Liver (tissue), 9 donors: ENCODE results near the gene TRPM2. TPM values are rescaled to one million over a fixed set of nuclear protein-coding genes. Genes with fewer than 3 reads are reported as not detected.

ENCODE experiments used
- DNase-seq: peaks from one replicate; pipeline ENCODE4 v3.0.0-alpha.2; 2017; ENCODE audit warnings: low spot score
- H3K27ac ChIP-seq, 2 donors: one replicate each; pipeline ENCODE4 v1.7.0; 2013; ENCODE audit warnings: inconsistent platforms in 2 of 2, low read length in 2 of 2, control low read depth in 1 of 2, low read depth in 1 of 2, mild to moderate bottlenecking in 1 of 2
- H3K27me3 ChIP-seq, 4 donors: one replicate each; pipeline versions ENCODE4 v1.6.1 to v1.7.0; 2013; ENCODE audit warnings: low read length in 3 of 4, inconsistent platforms in 1 of 4, mild to moderate bottlenecking in 1 of 4, moderate library complexity in 1 of 4; ENCODE audit not compliant: control insufficient read depth in 4 of 4, insufficient read depth in 4 of 4
- H3K36me3 ChIP-seq, 4 donors: one replicate each; pipeline versions ENCODE4 v1.6.1 to v1.7.0; 2013; ENCODE audit warnings: low read length in 3 of 4, mild to moderate bottlenecking in 3 of 4, low read depth in 1 of 4, moderate library complexity in 1 of 4; ENCODE audit not compliant: control insufficient read depth in 4 of 4, insufficient read depth in 3 of 4
- H3K4me1 ChIP-seq, 4 donors: one replicate each; pipeline versions ENCODE4 v1.6.1 to v1.7.0; 2013; ENCODE audit warnings: low read length in 3 of 4, mild to moderate bottlenecking in 3 of 4, moderate library complexity in 1 of 4; ENCODE audit not compliant: control insufficient read depth in 4 of 4, insufficient read depth in 4 of 4
- H3K4me3 ChIP-seq, 3 donors: one replicate each; pipeline versions ENCODE4 v1.6.1 to v1.7.0; 2013; ENCODE audit warnings: low read length in 3 of 3, control low read depth in 1 of 3, low read depth in 1 of 3, mild to moderate bottlenecking in 1 of 3
- H3K9ac ChIP-seq, 2 donors: one replicate each; pipeline ENCODE4 v1.7.0; 2013; ENCODE audit warnings: low read length in 2 of 2, mild to moderate bottlenecking in 2 of 2, moderate library complexity in 2 of 2, control low read depth in 1 of 2, low read depth in 1 of 2
- H3K9me3 ChIP-seq, 4 donors: one replicate each; pipeline versions ENCODE4 v1.6.1 to v1.7.0; 2013; ENCODE audit warnings: low read length in 3 of 4; ENCODE audit not compliant: control insufficient read depth in 4 of 4
- EGR1 ChIP-seq, 2 donors: IDR thresholded peaks; 2 replicates each; pipeline ENCODE4 v1.6.1; 2016 to 2018; ENCODE audit warnings: antibody characterized with exemption in 2 of 2, low read depth in 2 of 2
- FOXA1 ChIP-seq: IDR thresholded peaks from 2 replicates; pipeline ENCODE4 v1.6.1; 2016; ENCODE audit warnings: antibody characterized with exemption
- FOXA2 ChIP-seq: IDR thresholded peaks from 2 replicates; pipeline ENCODE4 v1.6.1; 2016; ENCODE audit warnings: antibody characterized with exemption
- GABPA ChIP-seq, 2 donors: IDR thresholded peaks in 1 of 2; conservative IDR thresholded peaks in 1 of 2; 2 replicates each; pipeline ENCODE4 v1.6.1; 2016; ENCODE audit warnings: antibody characterized with exemption in 2 of 2, mild to moderate bottlenecking in 1 of 2, moderate library complexity in 1 of 2
- MAX ChIP-seq: IDR thresholded peaks from 2 replicates; pipeline ENCODE4 v1.6.1; 2016; ENCODE audit warnings: antibody characterized with exemption
- NR2F2 ChIP-seq: IDR thresholded peaks from 2 replicates; pipeline ENCODE4 v1.6.1; 2016; ENCODE audit warnings: antibody characterized with exemption
- RAD21 ChIP-seq, 2 donors: IDR thresholded peaks; 2 replicates each; pipeline ENCODE4 v1.6.1; 2016; ENCODE audit warnings: antibody characterized with exemption in 2 of 2, mild to moderate bottlenecking in 2 of 2
- RXRA ChIP-seq, 2 donors: IDR thresholded peaks; 2 replicates each; pipeline ENCODE4 v1.6.1; 2017 to 2018; ENCODE audit warnings: antibody characterized with exemption in 2 of 2, mild to moderate bottlenecking in 1 of 2
- SP1 ChIP-seq: IDR thresholded peaks from 2 replicates; pipeline ENCODE4 v1.6.1; 2018; ENCODE audit warnings: antibody characterized with exemption, mild to moderate bottlenecking
- TAF1 ChIP-seq: conservative IDR thresholded peaks from 2 replicates; pipeline ENCODE4 v1.6.1; 2016; ENCODE audit warnings: antibody characterized with exemption, mild to moderate bottlenecking
- YY1 ChIP-seq: IDR thresholded peaks from 2 replicates; pipeline ENCODE4 v1.6.1; 2016; ENCODE audit warnings: antibody characterized with exemption, mild to moderate bottlenecking
- WGBS: extraction: QIAGEN DNeasy Blood & Tissue Kit; methylation state at CpG from one replicate; pipeline ENCODE4 v1.1.7; 2013; 5-methylcytosine and 5-hydroxymethylcytosine counted together
- polyA plus RNA-seq, 2 donors: library from polyadenylated mRNA; stranded (reverse) in 1 of 2; unstranded in 1 of 2; fragments of 200-250 nt in 1 of 2; fragments of >200 nt in 1 of 2; fragmentation: Nextera tagmentation in 1 of 2; extraction: Ambion mirVana in 1 of 2; gene quantifications; one replicate each; pipeline versions ENCODE4 v1.2.1 to v1.2.3, GENCODE V29; 2013 to 2015
- total RNA-seq, 2 donors: library from RNA; depleted of rRNA; stranded (reverse); fragments of >200 nt; gene quantifications; one replicate each; pipeline ENCODE4 v1.2.3, GENCODE V29; 2014
- TF ChIP-seq, protein P1 (sequence below): IDR thresholded peaks from 2 replicates; pipeline ENCODE4 v1.6.1; 2016; ENCODE audit warnings: antibody characterized with exemption
- TF ChIP-seq, protein P2 (sequence below): IDR thresholded peaks from 2 replicates; pipeline ENCODE4 v1.6.1; 2016; ENCODE audit warnings: antibody characterized with exemption, mild to moderate bottlenecking
- donor health status: healthy.
- donor health status: healthy.
- donor health status: healthy.
- donor health status: healthy.
- donor health status: healthy.

Gene TRPM2
- total and polyA plus RNA-seq, 4 donors = 0.43 to 1.3 (median 0.63) TPM

- H3K9ac ChIP-seq = no peak overlapping the region
- WGBS = 95% methylated on average over 19 of the region's 19 CpGs
- DNase-seq = no peak
- no peak overlapping the region for H3K27ac ChIP-seq
- peaks cover 6 to 70% (median 19%) of the 10 kb centered on the region in 4 donors for H3K36me3 ChIP-seq
- no peaks in the 10 kb centered on the region for H3K27me3 ChIP-seq
- no peaks in the 10 kb centered on the region for H3K9me3 ChIP-seq
- no peak overlapping the region for H3K4me3 ChIP-seq
- TF ChIP-seq SP1 = no peak
- TF ChIP-seq, protein P1, sequence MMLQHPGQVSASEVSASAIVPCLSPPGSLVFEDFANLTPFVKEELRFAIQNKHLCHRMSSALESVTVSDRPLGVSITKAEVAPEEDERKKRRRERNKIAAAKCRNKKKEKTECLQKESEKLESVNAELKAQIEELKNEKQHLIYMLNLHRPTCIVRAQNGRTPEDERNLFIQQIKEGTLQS = no peak
- TF ChIP-seq MAX = no peak
- no peak for TF ChIP-seq TAF1
- TF ChIP-seq RXRA (IDR thresholded peaks at IDR 0.05) = no peak
- no peak for TF ChIP-seq FOXA1
- no peak for TF ChIP-seq EGR1 (IDR thresholded peaks at IDR 0.05; ENCODE audit: low read depth in 2 of 2)
- no peak for TF ChIP-seq GABPA (IDR thresholded peaks at IDR 0.05 in 1 of 2, conservative IDR thresholded peaks at IDR 0.05 in 1 of 2)
- no peak for TF ChIP-seq NR2F2
- TF ChIP-seq FOXA2 = no peak
- no peaks in the 10 kb centered on the region for H3K4me1 ChIP-seq
These were observed 36.1 kb upstream of the TRPM2 start for GRCh38 chr21:44317241-44317782.

DNA sequence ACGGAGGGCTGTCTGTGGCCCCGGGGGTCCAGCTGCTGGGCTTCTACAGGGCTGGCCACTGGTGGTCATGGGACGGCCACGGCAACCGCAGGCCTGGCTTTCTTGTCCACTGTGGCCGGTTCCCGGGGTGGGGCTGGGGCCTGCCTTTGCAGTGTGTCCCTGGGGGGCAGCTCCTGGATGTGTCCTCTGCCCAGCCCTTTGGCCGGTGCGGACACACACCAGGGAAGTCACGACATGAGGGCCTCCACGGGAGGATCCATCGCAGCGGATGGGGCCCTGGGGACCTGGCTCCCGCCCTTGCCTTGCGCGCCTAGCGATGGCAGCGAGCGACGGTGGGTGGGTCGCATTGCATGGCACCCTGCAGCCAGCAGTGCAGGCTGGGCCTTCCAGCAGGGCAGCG lies 35.5 kb upstream of the TRPM2 start:
- H3K4me3 ChIP-seq = no peak overlapping the region
- no peaks in the 10 kb centered on the region for H3K4me1 ChIP-seq
- H3K9ac ChIP-seq = no peak overlapping the region
- H3K27ac ChIP-seq = no peak overlapping the region
- no peak for DNase-seq
- TF ChIP-seq RXRA (IDR thresholded peaks at IDR 0.05) (no peak), YY1 (no peak), FOXA1 (no peak), SP1 (no peak), MAX (no peak)
- no peaks in the 10 kb centered on the region for H3K27me3 ChIP-seq
- WGBS = 98% methylated on average over 22 of the region's 22 CpGs
- H3K36me3 ChIP-seq = peaks cover 5 to 66% (median 22%) of the 10 kb centered on the region in 4 donors
- no peaks in the 10 kb centered on the region for H3K9me3 ChIP-seq

DNA sequence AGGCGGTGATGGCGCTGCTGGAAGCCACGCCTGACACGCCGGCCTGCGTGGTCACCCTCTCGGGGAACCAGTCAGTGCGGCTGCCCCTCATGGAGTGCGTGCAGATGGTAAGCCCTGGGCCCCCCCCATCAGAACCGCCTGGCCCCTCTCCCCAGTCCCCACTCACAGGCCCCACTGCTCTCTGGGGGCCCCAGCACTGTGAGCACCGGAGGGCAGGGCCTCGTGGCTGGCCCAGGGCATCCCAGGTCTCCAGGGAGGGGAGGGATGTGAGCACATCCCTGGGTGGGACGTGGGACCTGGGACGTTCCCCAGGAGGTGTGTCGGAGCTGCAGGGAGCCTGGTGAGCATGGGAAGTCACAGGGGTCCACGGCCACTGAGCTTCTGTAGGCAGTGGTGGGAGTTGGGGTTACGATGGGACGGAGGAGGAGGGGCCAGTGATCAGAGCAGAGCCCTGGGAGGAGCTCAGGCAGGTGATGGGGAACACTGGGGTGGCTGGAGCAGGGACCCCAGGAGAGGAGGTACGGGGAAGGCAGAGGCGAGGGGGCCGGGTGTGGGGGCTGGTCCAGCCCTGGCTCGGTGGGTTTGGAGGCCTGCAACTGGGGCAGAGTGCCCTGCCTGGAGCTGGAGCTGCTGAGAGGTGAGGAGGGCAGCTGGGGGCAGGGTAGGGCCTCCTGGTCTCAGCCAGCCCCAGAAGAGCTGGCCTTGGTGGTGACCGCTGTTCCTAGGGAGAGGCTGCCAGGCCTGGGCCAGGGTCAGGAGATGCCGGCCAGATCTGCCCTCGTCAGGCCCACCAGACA lies 34.7 kb upstream of the TRPM2 start:
- H3K4me1 ChIP-seq = no peaks in the 10 kb centered on the region
- no peak for DNase-seq
- H3K27me3 ChIP-seq = no peaks in the 10 kb centered on the region
- WGBS = 96% methylated on average over 25 of the region's 25 CpGs
- H3K27ac ChIP-seq = no peak overlapping the region
- no peak overlapping the region for H3K9ac ChIP-seq
- TF ChIP-seq RAD21 (IDR thresholded peaks at IDR 0.05) (no peak), TAF1 (no peak), GABPA (IDR thresholded peaks at IDR 0.05 in 1 of 2, conservative IDR thresholded peaks at IDR 0.05 in 1 of 2) (no peak)
- TF ChIP-seq, protein P2, sequence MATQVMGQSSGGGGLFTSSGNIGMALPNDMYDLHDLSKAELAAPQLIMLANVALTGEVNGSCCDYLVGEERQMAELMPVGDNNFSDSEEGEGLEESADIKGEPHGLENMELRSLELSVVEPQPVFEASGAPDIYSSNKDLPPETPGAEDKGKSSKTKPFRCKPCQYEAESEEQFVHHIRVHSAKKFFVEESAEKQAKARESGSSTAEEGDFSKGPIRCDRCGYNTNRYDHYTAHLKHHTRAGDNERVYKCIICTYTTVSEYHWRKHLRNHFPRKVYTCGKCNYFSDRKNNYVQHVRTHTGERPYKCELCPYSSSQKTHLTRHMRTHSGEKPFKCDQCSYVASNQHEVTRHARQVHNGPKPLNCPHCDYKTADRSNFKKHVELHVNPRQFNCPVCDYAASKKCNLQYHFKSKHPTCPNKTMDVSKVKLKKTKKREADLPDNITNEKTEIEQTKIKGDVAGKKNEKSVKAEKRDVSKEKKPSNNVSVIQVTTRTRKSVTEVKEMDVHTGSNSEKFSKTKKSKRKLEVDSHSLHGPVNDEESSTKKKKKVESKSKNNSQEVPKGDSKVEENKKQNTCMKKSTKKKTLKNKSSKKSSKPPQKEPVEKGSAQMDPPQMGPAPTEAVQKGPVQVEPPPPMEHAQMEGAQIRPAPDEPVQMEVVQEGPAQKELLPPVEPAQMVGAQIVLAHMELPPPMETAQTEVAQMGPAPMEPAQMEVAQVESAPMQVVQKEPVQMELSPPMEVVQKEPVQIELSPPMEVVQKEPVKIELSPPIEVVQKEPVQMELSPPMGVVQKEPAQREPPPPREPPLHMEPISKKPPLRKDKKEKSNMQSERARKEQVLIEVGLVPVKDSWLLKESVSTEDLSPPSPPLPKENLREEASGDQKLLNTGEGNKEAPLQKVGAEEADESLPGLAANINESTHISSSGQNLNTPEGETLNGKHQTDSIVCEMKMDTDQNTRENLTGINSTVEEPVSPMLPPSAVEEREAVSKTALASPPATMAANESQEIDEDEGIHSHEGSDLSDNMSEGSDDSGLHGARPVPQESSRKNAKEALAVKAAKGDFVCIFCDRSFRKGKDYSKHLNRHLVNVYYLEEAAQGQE = no peak
- H3K9me3 ChIP-seq = no peaks in the 10 kb centered on the region
- peaks cover 0 to 62% (median 19%) of the 10 kb centered on the region in 4 donors for H3K36me3 ChIP-seq
- no peak overlapping the region for H3K4me3 ChIP-seq
